GM21825 (cell line): ENCODE results near the gene TTYH3.
A peak's percentile ranks its signal among the peaks of the same experiment; 100 is the strongest.

Source experiments
- ATAC-seq: cut with Tn5 transposase; IDR thresholded peaks from one replicate; pipeline ENCODE4 v1.9.1; 2021; ENCODE audit warnings: mild to moderate bottlenecking, moderate library complexity; ENCODE audit not compliant: unreplicated experiment

The TTYH3 gene

DNA sequence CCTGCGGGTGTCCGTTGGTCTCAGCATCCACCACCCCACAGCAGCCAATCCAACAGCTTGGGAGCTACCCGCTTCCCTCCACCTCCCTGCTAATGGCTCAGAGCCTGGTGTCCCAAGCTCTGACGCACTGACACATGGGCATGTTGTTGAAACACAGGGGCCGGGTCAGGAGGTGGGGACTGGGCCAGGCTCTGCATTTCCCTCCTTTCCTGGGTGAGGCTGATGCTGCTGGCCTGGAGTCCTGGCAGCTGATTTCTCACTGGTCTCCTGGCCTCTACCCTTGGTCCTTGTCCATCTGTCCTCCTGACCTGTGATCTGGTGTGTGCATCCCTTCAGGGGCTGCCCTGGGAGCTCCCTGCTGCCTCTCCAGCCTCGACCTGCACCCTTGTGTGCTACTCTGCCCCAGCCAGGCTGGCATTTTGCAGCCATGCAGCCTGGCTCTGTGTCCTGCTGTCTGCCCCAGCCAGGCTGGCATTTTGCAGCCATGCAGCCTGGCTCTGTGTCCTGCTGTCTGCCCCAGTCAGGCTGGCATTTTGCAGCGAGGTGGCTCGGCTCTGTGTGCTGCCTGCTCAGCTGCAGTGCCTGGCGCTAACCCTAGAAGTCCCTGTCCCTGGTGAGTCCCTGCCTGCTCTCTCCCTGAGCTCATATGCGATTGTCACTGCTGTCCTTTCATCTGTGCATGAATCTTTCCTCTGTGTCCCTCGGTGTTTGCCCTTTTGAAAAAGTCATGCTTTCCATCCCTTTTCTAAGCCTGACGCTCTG, 70.2 kb downstream of the TTYH3 start:
- no peak for ATAC-seq

DNA sequence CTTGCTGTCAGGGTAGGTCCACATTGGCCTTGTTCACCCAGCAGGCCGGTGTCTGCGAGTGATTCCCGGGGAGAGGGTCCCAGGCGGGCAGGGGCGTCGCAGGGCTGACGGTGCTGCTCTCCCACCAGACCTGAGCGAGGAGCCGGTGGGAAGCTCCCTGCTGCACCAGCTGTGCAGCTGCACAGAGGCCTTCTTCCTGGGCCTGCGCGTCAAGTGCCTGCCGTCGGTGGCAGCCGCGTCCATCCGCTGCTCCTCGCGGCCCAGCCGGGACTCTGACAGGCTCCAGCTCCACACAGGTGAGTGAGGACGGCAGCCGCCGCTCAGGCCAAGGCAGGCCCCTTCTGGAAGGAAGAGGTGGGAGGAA, 70.8 kb downstream of the TTYH3 start:
- no peak for ATAC-seq

DNA sequence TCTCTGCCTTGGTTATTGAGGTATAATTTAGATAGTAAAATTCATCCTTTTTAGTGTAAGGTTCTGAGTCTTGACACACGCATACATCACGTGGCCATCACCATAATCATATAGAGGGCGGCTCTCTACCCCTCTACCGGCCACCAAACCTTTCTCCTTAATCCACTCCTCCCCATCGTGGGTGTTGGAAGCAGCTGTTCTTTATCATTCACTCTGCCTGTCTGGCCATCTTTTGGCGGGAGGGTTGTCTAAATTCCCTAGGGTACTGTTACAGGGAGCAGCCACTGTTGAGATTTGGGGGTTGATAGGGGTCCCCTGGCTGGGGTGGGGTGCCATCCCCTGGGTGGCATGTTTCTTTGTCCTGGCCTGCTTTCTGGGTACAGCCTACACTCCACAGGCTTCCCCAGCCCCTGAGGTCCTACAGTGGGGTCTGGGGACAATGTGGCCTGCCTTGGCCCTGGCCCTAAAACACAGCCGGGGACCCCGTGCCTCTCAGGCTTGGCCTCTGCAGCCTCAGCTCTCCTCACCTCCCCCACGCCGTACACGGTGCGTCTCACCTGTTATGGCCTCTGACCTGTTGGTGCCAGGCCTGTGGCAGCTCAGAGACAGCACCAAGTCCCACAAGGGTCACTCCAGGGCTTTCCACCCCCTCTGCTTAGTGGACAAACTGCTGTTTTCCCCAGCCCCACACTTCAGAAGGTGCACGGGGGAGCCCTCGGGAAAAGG, 73.7 kb downstream of the TTYH3 start:
- ATAC-seq = no peak

- no peak for ATAC-seq
These were observed 74.9 kb downstream of the TTYH3 start for GRCh38 chr7:2706685-2707126.

- no peak for ATAC-seq
These were observed 75.7 kb downstream of the TTYH3 start for GRCh38 chr7:2707481-2707880.

DNA sequence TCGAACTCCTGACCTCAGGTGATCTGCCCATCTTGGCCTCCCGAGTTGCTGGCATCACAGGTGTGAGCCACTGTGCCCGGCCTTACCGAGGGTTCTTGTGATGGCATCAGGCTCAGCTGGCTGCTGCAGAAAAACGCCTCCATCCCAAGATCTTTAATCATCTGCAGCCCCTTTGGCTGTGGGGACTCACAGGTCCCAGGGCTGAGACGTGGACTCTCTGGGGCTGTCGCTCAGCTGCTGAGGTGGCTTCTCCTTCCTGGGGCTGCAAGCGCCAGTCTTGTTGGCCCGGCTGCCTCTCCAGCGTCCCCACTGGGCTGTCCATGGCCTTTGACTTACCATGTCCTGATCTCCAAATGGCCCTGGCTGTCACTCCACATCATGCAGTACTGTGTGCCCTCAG, 76.3 kb downstream of the TTYH3 start:
- ATAC-seq = no peak

DNA sequence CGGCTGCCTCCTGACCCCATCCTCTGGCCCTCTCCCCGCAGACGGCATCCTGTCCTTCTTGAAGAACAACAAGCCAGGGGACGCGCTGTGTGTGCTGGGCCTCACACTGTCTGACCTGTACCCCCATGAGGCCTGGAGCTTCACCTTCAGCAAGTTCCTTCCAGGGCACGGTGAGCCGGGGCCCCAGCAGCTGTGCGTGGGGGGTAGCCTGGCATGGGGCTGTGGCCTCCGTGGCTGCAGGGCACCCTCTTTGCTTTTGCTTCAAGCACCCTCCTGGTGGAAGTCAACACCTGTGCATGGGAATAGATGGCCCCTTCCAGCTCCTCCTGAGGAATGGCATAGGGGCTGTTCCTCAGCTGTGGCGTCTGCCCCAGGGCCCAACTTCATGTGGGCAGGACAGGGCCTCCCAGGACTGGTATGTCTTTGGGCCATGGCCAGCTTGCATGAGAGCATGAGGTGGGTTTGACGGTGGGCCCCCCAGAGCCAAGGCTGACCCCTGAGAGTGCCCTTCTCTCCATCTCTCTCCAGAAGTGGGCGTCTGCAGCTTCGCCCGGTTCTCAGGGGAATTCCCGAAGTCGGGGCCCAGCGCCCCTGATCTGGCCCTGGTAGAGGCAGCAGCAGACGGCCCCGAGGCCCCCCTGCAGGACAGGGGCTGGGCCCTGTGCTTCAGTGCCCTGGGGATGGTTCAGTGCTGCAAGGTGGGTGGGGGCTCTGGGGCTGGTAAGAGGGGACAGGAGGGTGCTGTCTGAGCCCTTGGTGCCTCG, 76.9 kb downstream of the TTYH3 start:
- no peak for ATAC-seq

GRCh38 chr7:2709553-2710285, 77.9 kb downstream of the TTYH3 start:
- peak; percentile 75 for ATAC-seq

GRCh38 chr7:2710286-2710655, 78.5 kb downstream of the TTYH3 start:
- peak; percentile 44 for ATAC-seq

DNA sequence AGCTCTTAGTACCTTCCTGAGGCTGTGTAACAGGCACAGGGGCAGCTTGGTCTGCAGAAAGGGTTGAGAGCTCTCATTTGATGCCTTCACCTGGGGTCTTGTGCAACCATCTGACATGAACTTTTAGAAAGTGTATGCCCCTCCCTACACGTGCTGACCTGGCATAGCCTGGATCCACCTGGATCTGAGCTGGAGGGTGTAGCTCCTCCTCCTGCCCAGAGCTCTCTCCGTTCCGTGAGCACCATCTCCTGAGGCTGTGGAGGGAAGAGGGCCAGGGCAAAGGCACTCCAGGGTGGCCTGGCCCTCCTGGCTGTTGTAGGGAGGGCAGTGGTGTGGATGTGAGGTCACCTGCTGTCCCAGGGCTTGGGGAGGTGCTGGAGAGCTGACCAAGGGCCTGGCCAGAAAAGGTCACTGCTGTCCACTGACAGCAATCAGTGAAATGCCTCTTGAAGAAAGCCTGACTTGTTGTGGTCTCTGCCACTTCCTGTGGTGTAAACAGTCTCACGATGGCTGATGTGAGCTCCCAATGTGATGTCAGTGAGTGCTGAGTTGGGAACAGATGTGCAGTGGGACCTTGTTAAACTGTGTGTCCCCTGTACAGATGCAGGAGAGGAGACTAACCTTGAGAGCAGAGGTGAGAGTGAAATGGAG, 79.2 kb downstream of the TTYH3 start:
- ATAC-seq = peak; percentile 39

- ATAC-seq = no peak
These were observed 80.3 kb downstream of the TTYH3 start for GRCh38 chr7:2711895-2712675.

GRCh38 chr7:2713370-2713769, 81.6 kb downstream of the TTYH3 start:
- ATAC-seq = no peak

DNA sequence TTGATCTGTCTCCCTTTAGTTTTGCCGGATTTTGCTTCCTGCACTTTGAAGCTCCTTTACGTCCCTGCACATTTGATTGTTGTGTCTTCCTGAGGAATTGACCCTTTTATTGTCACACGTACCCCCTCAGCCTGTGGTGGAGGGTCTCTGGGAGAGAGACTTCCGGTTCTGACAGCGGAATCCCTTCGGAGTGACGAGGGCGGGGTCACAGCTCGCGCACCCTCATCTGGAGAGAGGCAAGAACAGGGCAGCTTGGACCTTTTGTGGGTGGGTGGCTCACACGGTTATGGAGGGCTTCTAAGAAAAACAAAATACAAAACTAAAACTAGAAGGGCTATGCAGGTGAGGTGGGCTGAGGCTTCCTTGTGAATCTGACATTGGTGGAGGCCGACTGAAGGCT, 82.2 kb downstream of the TTYH3 start:
- no peak for ATAC-seq
